Activated gamma-delta T cell treated with Interleukin-2 at 50 U/mL for 16 hours (primary cell): ENCODE results near the gene SLAMF8.
A peak's percentile ranks its signal among the peaks of the same experiment; 100 is the strongest.

Source experiments
- DNase-seq: peaks from one replicate; pipeline ENCODE4 v3.0.0-alpha.2; 2020

SLAMF8 gene

GRCh38 chr1:159826441-159827101, at the start of gene SLAMF8:
TSS of gene SLAMF8 (plus strand) at chr1:159826873. CDS start at chr1:159826899, 26 bp downstream.
- DNase-seq = peak; percentile 68

GRCh38 chr1:159778266-159778665, 48.4 kb upstream of the SLAMF8 start:
- DNase-seq = no peak

DNA sequence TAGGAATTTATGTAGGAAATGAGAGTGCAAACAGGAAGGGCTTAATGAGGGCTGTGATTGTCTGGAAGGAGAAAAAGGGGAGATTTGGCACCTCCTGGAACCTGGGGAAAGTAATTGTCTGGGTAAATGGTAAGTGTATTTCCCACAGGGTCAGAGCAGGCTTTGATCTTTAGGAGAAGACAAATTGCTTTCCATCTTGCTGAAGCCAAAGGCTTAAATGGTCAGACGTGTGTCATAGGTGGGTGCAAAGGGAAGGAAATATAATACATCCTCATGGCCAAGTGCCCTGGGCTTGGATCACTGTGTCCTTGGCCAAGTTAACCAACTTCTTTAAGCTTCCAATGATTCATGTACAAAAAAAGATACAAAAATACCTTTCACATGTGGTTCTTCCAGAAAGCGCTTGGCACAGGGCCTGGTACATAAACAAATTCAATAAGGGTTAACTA, 47.2 kb upstream of the SLAMF8 start:
- no peak for DNase-seq

GRCh38 chr1:159780583-159781582, 45.8 kb upstream of the SLAMF8 start, which contains the start of gene DUSP23:
TSS of gene DUSP23 (plus strand) at chr1:159780962. CDS start at chr1:159781101, 139 bp downstream.
- peak; percentile 94 for DNase-seq

GRCh38 chr1:159781992-159782391, 44.7 kb upstream of the SLAMF8 start:
- no peak for DNase-seq

GRCh38 chr1:159783724-159784123, 42.9 kb upstream of the SLAMF8 start:
- no peak for DNase-seq

GRCh38 chr1:159786465-159786864, 40.2 kb upstream of the SLAMF8 start:
- no peak for DNase-seq

DNA sequence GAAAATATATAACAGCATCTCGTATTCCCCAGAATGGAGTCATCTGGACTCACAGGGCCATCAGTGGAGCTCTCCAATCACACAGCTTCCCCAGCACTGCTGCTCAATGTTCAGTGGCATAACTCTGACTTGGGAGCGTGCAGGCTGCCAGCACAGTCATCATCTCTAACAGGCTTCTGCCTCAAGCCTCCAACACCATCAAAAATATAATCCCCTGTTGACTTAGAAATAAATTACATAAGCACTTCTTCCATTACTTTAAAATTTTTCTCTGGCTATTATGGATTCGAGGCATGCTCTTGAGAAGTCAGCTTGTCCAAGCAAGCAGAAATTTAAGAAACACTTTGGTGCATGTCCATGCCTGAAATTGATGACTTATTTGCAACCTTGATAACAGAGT, 39.7 kb upstream of the SLAMF8 start:
- no peak for DNase-seq

GRCh38 chr1:159790237-159790917, 36.3 kb upstream of the SLAMF8 start:
- no peak for DNase-seq

- no peak for DNase-seq
These were observed 35.6 kb upstream of the SLAMF8 start for GRCh38 chr1:159791031-159791430.

DNA sequence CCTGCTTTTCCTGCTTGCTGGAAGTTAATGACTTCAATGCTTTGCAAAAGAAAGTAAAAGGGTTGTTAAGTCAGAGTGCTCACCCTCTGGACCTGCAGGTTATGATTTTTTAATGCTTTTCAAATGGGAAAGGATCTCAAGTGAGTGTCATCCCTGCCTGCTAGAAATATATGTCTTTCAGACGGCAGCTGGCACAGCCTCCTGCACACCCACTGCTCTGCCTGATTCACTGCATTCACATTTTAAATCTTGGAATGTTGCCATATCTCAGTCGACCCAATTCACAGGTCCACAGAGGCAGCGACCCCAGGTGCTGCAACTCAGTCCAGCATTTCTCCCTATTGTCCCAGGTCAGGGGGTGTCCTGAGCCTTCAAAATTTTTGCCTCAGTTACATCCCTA, 35.2 kb upstream of the SLAMF8 start:
- no peak for DNase-seq

DNA sequence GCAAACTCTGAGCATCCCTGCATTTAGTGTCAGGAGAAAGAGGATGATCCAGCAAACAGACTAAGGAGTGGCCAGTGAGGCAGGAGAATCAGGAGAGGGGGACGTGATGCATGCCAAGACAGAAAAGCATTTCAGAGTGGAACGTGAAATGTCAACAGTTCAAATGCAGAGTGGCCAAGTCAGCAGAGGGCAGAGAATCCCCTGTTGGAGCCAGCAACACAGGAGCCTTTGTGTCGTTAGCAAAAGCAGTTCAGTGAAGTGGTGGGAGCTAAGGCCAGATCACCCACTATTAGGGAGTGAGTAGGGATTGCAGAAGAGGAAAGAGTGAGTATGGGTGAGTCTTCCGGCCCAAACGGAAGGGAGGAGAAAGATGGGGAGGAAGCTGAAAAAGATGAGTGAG, 31.1 kb upstream of the SLAMF8 start:
- no peak for DNase-seq

DNA sequence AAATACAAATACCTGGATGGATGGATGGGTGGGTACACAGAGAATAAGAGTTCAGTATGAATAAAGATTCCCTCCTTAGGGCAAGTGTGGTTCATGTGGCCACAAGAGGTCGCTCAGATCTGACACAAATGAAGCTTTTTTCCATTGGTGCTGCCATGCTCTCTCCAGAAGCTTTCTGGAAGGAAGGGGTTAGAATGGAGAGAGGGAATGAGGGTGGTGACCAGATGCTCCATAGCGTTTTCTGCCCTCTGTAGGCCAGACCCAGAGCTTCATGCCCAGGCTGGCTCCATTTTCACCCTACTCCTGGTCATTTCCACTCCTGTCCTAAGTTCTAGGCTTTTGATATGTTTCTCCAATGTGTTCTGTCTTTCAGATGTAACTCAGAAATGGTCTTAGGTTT, 27.8 kb upstream of the SLAMF8 start:
- peak; percentile 26 for DNase-seq

DNA sequence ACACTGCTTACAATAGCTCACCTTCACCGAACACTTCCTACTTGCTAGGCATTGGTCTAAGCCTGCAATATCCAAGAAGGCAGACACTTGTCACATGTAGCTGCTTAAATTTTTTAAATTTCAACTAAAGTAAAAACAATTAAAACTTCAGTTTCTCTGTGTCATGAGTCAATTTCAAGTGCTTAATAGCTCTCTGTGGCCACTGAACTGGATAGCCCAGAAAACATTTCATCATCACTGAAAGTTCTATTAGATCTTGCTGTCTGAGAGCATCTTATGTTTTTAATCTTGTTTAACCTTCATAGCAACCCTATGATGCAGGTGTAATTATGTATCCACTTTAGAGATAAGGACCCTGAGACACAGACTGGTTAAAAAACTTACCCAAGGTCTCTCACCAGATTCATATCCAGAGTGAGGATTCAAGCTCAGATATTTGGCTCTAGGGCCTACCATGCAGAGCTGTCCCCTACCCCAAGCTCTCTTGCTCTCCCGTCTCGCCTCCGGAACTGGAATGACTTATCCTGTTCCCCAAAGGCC, 27.2 kb upstream of the SLAMF8 start:
- no peak for DNase-seq

DNA sequence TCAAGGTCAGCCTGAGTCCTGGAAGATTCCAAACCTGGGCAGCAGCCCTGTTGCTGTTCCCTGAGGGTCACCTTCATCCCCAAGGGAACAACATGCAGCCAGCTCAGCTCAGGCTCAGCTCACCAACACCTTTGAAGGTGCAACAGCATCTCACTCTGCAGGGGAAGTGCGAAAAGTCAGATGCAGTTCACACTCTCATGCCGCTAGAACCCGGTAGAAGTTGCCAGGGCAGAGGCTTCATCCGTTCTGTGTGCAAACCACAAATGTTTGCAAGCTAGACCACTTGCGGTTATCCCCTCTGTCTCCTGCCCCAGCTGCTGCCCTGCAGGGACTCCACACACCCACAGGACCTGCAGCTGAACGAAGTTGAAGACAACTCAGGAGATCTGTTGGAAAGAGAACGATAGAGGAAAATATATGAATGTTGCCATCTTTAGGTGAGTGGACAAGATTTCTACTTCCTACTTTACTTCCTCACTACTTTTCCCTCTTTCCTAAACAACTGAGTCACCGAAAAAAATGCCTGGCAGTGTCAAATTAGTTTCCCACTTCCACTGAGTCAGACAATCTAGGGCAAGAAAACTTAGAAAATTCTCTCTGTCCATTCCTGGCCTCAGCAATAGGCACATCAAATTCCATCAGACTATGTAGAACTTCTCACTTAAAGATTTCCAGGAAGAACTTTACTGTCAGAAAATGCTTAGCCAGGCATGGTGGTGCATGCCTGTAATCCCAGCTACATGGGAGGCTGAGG, 26.3 kb upstream of the SLAMF8 start:
- peak; percentile 48 for DNase-seq

DNA sequence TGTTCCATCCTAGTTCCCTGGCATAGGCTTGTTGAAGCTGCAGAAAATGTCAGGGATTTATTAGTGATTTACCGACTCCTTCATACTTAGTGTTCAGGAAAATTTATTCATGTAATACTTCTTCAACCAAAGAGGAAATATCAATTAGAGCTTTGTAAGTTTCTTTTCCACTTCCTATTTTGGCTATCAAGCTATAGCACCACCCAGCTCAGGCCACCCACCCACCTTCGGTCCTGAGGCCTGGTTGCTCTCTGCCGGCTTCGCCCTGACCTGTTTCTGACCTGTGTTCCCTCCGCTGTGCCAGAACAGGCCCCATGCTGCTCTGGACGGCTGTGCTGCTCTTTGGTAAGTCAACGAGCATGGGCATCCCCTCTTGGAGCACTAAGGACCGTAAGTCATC, 24.6 kb upstream of the SLAMF8 start, which contains the start of gene FCRL6:
FCRL6 (plus strand) TSS at position 250 of the 400 bp plus-strand sequence; CDS start at position 315, 65 bp downstream.
- DNase-seq = no peak

DNA sequence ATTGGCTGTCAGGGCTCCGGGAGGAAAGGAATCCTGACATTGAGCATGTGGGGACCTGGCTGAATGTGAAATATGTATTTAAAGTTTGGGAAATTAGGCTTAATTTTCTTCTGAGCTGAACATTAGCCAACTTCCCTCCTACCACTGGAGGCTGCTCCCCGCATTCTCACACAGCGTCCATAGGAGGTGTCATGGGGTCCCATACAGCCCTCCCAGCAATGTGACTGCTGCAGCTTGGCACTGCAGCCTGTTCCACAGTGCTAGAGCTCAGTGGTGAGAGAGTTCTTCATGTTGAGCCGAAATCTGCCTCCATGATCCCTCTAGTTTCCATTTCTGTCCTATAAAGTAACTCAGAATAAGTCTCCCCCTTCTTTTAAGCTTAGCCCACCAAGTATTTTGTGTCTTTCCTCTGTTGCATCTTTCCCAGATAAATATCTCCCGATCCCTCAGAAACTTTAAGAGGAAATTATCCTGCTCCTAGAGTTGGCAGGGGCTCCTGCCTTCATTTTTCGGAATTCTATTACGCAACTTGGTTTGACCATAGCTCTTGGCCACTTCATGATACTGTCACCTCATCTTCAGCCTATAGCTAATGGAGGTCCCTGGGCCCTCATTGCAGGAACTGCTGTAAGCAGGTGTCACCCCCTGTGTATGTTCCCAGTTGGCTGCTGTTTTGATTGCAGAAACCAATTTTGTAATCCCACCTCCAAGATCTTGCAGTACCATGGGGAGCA, 22.6 kb upstream of the SLAMF8 start:
- no peak for DNase-seq

- no peak for DNase-seq
These were observed 21.7 kb upstream of the SLAMF8 start for GRCh38 chr1:159804924-159805323.

- no peak for DNase-seq
These were observed 10.7 kb upstream of the SLAMF8 start for GRCh38 chr1:159815926-159816325.

DNA sequence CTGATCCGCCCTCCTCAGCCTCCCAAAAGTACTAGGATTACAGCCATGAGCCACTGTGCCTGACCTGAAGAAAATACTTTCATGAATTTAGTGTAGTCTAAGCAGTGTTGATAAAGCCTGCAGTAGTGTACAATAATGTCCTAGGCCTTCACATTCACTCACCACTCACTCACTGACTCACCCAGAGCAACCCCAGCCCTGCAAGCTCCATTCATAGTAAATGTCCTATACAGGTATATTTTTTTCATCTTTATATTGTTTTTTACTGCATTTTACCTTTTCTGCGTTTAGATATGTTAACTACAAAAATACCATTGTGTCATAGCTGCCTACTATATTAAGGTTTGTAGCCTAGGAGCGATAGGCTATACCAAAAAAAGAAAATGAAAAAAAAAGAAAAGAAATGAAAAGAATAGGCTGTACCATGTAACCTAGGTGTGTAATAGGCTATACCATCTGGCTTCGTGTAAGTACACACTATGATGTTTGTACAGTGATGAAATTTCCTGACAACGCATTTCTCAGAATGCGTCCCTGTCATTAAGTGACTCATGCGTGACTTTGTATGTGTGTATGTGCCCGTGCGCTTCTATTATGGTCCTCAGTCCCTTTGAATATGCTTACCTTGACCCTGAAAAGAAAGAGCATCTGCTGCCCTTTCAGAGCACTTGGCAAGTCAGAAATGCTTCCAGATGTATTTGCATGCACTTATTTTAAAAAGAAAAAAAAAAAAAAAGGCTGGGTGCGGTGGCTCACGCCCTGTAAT, 9.2 kb upstream of the SLAMF8 start:
- DNase-seq = no peak
